HG02970 (cell line): ENCODE measurements around the gene C4BPA.

Source experiments
- ATAC-seq: cut with Tn5 transposase; IDR thresholded peaks from one replicate; pipeline ENCODE4 v1.9.1; 2021; ENCODE audit warnings: mild to moderate bottlenecking, moderate library complexity, moderate number of reproducible peaks; ENCODE audit not compliant: unreplicated experiment, low FRiP score

The C4BPA gene

DNA sequence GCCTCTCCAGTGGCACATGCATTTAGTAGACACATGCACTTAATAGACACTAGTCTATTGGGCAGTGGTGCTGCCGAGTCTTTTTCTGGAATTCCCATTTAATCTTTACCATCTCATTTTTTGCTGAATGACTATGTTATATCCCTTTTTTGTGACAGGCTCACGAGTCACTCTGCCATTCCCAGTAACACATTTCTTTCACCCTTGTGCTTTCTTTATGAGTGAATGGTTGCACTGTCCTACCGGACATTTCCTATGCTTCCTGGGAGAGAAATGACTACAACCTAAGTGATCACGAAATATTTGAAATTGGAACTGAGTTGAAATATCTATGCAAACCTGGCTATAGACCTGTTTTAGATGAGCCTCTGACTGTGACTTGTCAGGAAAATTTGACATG, 70.9 kb downstream of the C4BPA start:
- no peak for ATAC-seq

GRCh38 chr1:207179036-207179435, 75.0 kb downstream of the C4BPA start:
- ATAC-seq, result no peak

GRCh38 chr1:207181847-207182246, 77.8 kb downstream of the C4BPA start:
- no peak for ATAC-seq

- ATAC-seq, result no peak
These were observed 82.5 kb downstream of the C4BPA start for GRCh38 chr1:207186503-207186902.

DNA sequence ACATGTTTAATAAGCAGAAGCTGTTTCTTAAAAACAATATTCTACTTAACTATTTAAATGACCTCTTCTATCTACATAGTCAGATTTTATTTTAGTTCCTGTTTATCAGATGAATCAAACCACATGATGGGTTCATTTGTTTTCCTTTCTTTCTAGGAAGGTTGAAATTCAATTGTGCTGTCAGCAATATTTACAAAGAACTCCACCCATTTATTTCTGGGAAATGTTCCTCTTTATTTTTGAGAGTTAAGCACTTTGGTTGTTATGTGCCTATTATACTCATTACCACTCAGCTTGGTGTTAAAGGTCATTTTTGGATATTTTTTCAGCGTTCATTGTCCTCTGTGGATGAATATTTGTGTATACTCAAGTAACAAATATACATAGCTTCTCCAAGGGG, 84.9 kb downstream of the C4BPA start:
- ATAC-seq, result no peak

- no peak for ATAC-seq
These were observed 87.0 kb downstream of the C4BPA start for GRCh38 chr1:207191061-207191460.

DNA sequence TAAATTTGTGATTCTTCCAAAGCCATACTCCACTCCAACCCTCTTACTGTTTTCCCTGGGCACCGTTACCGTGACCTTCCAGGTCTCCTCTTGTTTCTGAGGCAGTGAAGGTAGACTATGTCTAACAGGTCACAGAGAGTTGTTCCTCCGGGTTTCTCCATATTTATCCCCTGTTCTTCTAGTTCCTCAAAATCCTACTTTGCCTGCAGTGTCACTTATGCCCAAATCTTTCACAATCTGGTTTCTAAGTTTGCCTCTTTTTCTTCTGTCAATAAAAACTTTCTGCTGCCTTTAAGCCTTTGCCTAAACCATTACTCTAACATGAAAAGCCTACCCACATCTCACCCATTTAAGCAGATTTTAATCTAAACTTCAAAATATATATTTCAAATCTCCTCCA, 87.7 kb downstream of the C4BPA start:
- no peak for ATAC-seq

GRCh38 chr1:207194197-207194596, 90.2 kb downstream of the C4BPA start:
- no peak for ATAC-seq
